B cell (primary cell): ENCODE measurements around the gene SLC30A3. TPM values are rescaled to one million over a fixed set of nuclear protein-coding genes. Genes with fewer than 3 reads are reported as not detected.
"Not testable (repeated sequence)": the region's sequence is repeated elsewhere in the genome, so short reads cannot be mapped to it uniquely, and the experiment has no call there.

Experiments
- ATAC-seq: fragments of 200-7000 bp; cut with Tn5 transposase; one replicate; pipeline ENCODE4 v1.10.0; 2021; ENCODE audit warnings: low read depth, mild to moderate bottlenecking, moderate number of reproducible peaks, moderate library complexity
- CTCF ChIA-PET: fragments of 350-600 bp; sonication (Branson Sonifier 250); formaldehyde crosslinking; loops from one replicate; lab custom pipeline; 2021; ENCODE audit warnings: antibody characterized with exemption, inconsistent platforms; lab: Charles Lee
- POLR2A ChIA-PET: fragments of 350-600 bp; sonication (Branson Sonifier 250); formaldehyde crosslinking; loops from one replicate; lab custom pipeline; 2021; ENCODE audit warnings: antibody characterized with exemption; lab: Charles Lee
- DNase-seq: peaks from one replicate; pipeline ENCODE4 v3.0.0; 2013
- H2AFZ ChIP-seq: 2 replicates; pipeline ENCODE4 v1.6.1; 2012; ENCODE audit warnings: mild to moderate bottlenecking, low read depth, low read length; ENCODE audit not compliant: insufficient read depth, poor library complexity, severe bottlenecking
- H3K27ac ChIP-seq, 2 donors: 1 replicate in 1 of 2; 2 replicates in 1 of 2; pipeline ENCODE4 v1.5.1; 2012 to 2013; ENCODE audit warnings: low read length in 2 of 2, mild to moderate bottlenecking in 2 of 2, moderate library complexity in 1 of 2
- H3K27me3 ChIP-seq, 4 experiments: fragments of 200-600 bp in 1 of 4; sonication (generic) in 1 of 4; replicated peaks in 1 of 4; 1 replicate in 2 of 4; 2 replicates in 2 of 4; pipeline versions ENCODE4 v1.6.1 to v1.7.0; 2013 to 2016; ENCODE audit warnings: low read length in 3 of 4, mild to moderate bottlenecking in 2 of 4, mixed read lengths in 1 of 4, moderate library complexity in 1 of 4; ENCODE audit not compliant: insufficient read depth in 4 of 4, control insufficient read depth in 3 of 4; ENCODE audit errors: control extremely low read depth in 1 of 4
- H3K36me3 ChIP-seq, 2 experiments: replicated peaks in 1 of 2; 1 replicate in 1 of 2; 2 replicates in 1 of 2; pipeline versions ENCODE4 v1.6.1 to v1.7.1; 2013; ENCODE audit warnings: low read length in 1 of 2; ENCODE audit not compliant: insufficient read depth in 2 of 2, control insufficient read depth in 1 of 2; ENCODE audit errors: control extremely low read depth in 1 of 2, extremely low read depth in 1 of 2
- H3K4me1 ChIP-seq, 2 donors: fragments of 200-600 bp in 1 of 2; sonication (generic) in 1 of 2; 1 replicate in 1 of 2; 2 replicates in 1 of 2; pipeline versions ENCODE4 v1.5.1 to v1.6.1; 2013 to 2017; ENCODE audit warnings: low read length in 2 of 2; ENCODE audit not compliant: control insufficient read depth in 2 of 2, insufficient read depth in 2 of 2
- H3K4me2 ChIP-seq: replicated peaks from 2 replicates; pipeline ENCODE3; 2012; ENCODE audit warnings: mild to moderate bottlenecking, low read depth, low read length; ENCODE audit not compliant: poor library complexity, severe bottlenecking
- H3K4me3 ChIP-seq, 5 experiments: fragments of 200-600 bp in 1 of 5; sonication (generic) in 1 of 5; 1 replicate in 3 of 5; 2 replicates in 2 of 5; pipeline versions ENCODE4 v1.5.1 to v1.7.0; 2011 to 2016; ENCODE audit warnings: low read length in 4 of 5, mild to moderate bottlenecking in 4 of 5, low read depth in 2 of 5, control low read depth in 1 of 5, moderate library complexity in 1 of 5; ENCODE audit not compliant: insufficient read depth in 1 of 5; ENCODE audit errors: control extremely low read depth in 1 of 5, extremely low read depth in 1 of 5
- H3K79me2 ChIP-seq: fragments of 200-600 bp; sonication (generic); one replicate; pipeline ENCODE4 v1.6.0; 2016; ENCODE audit warnings: low read length; ENCODE audit not compliant: control insufficient read depth, insufficient read depth
- H3K9ac ChIP-seq: fragments of 200-600 bp; sonication (generic); 2 replicates; pipeline ENCODE4 v1.6.1; 2017; ENCODE audit warnings: mild to moderate bottlenecking, low read length, moderate library complexity
- H3K9me3 ChIP-seq, 3 donors: one replicate each; pipeline versions ENCODE4 v1.6.1 to v1.7.1; 2013; ENCODE audit warnings: low read length in 2 of 3; ENCODE audit not compliant: control insufficient read depth in 2 of 3, insufficient read depth in 1 of 3; ENCODE audit errors: control extremely low read depth in 1 of 3
- H4K20me1 ChIP-seq: 2 replicates; pipeline ENCODE4 v1.6.0; 2012; ENCODE audit warnings: mild to moderate bottlenecking, low read length; ENCODE audit not compliant: insufficient read depth, control insufficient read depth, poor library complexity, severe bottlenecking
- H3K27ac Mint-ChIP-seq: one replicate; pipeline ENCODE4 v1.8.0; 2021; ENCODE audit warnings: mixed read lengths
- H3K27me3 Mint-ChIP-seq: one replicate; pipeline ENCODE4 v1.8.0; 2021; ENCODE audit warnings: mixed read lengths
- H3K4me1 Mint-ChIP-seq: one replicate; pipeline ENCODE4 v1.8.0; 2021; ENCODE audit warnings: mixed read lengths
- H3K4me3 Mint-ChIP-seq: one replicate; pipeline ENCODE4 v1.8.0; 2021; ENCODE audit warnings: mixed read lengths
- H3K9me3 Mint-ChIP-seq: one replicate; pipeline ENCODE4 v1.8.0; 2022; ENCODE audit warnings: mixed read lengths; ENCODE audit not compliant: insufficient read depth
- EZH2 ChIP-seq: IDR thresholded peaks from 2 replicates; pipeline ENCODE4 v1.6.1; 2012; ENCODE audit warnings: borderline replicate concordance, low read depth, mild to moderate bottlenecking, moderate library complexity, low read length; ENCODE audit not compliant: insufficient read depth, poor library complexity, severe bottlenecking
- WGBS: methylation state at CpG from one replicate; pipeline ENCODE4 v1.1.5; 2013; ENCODE audit warnings: missing lambda C conversion rate; ENCODE audit not compliant: insufficient coverage; 5-methylcytosine and 5-hydroxymethylcytosine counted together
- intact Hi-C: fragments of 100-400 bp; cut with micrococcal nuclease; formaldehyde crosslinking; loops from one replicate; pipeline ENCODE4 v1.10.0; 2022
- polyA plus RNA-seq: library from polyadenylated mRNA; depleted of rRNA; stranded (reverse); fragments of >200 nt; gene quantifications from 2 replicates; pipeline ENCODE4 v1.2.3, GENCODE V29; 2012
- total RNA-seq, 2 donors: library from RNA; stranded (reverse); fragments of 120-200 nt in 1 of 2; gene quantifications; 1 replicate in 1 of 2; 2 replicates in 1 of 2; pipeline versions ENCODE4 v1.2.3 to v1.2.4, GENCODE V29; 2013 to 2022
- TF ChIP-seq, protein P1 (sequence below): fragments of 200-600 bp; IDR thresholded peaks from one replicate; pipeline ENCODE4 v1.8.0; 2022; ENCODE audit warnings: antibody characterized with exemption, mild to moderate bottlenecking

SLC30A3 gene
- total and polyA plus RNA-seq, 2 donors (not counting 1 experiment from before 2014, with no cell fraction given), result 0.09 TPM; not detected in 1

GRCh38 chr2:27275211-27276150 lies 12.6 kb upstream of the SLC30A3 start, which contains the start of gene DNAJC5G:
Gene DNAJC5G, plus strand, starts transcription at chr2:27275433. Its CDS starts 1,296 bp downstream, at chr2:27276729.
- Mint-ChIP-seq H3K27me3 (peaks cover 32% of the 10 kb centered on the region), H3K27ac (no peak within 1 kb of the TSS), H3K4me1 (peaks cover 5% of the 10 kb centered on the region), H3K9me3 (no peaks in the 10 kb centered on the region), H3K4me3 (no peak within 1 kb of the TSS)
- ChIA-PET POLR2A (interaction anchor here (0.6 to 0.7 kb wide), 2 partner anchors 152 to 195 kb away, joined by 4 to 5 read pairs; no protein-coding TSS in a partner anchor), CTCF (interaction anchor here (0.6 to 1.1 kb wide), 4 partner anchors 8 to 314 kb away, joined by 3 to 5 read pairs (median 4); no protein-coding TSS in a partner anchor)
- H3K9ac ChIP-seq, result no peak within 1 kb of the TSS
- no peaks in the 10 kb centered on the region for H3K36me3 ChIP-seq
- H3K4me1 ChIP-seq, result no peaks in the 10 kb centered on the region
- H3K27ac ChIP-seq, result no peak within 1 kb of the TSS
- no peaks in the 10 kb centered on the region for H4K20me1 ChIP-seq
- 94% methylated on average over 33 of the region's 39 CpGs for WGBS
- ATAC-seq (no peak), DNase-seq (no peak)
- no peak for TF ChIP-seq EZH2
- TF ChIP-seq, protein P1, sequence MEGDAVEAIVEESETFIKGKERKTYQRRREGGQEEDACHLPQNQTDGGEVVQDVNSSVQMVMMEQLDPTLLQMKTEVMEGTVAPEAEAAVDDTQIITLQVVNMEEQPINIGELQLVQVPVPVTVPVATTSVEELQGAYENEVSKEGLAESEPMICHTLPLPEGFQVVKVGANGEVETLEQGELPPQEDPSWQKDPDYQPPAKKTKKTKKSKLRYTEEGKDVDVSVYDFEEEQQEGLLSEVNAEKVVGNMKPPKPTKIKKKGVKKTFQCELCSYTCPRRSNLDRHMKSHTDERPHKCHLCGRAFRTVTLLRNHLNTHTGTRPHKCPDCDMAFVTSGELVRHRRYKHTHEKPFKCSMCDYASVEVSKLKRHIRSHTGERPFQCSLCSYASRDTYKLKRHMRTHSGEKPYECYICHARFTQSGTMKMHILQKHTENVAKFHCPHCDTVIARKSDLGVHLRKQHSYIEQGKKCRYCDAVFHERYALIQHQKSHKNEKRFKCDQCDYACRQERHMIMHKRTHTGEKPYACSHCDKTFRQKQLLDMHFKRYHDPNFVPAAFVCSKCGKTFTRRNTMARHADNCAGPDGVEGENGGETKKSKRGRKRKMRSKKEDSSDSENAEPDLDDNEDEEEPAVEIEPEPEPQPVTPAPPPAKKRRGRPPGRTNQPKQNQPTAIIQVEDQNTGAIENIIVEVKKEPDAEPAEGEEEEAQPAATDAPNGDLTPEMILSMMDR, result no peak
- H2AFZ ChIP-seq, result no peak within 1 kb of the TSS
- no peaks in the 10 kb centered on the region for H3K9me3 ChIP-seq
- intact Hi-C loops, result no loop called here
- no peak within 1 kb of the TSS for H3K4me2 ChIP-seq
- no peaks in the 10 kb centered on the region for H3K79me2 ChIP-seq
- peaks cover 0 to 13% (median 0%) of the 10 kb centered on the region in 4 experiments for H3K27me3 ChIP-seq
- no peak within 1 kb of the TSS for H3K4me3 ChIP-seq

DNA sequence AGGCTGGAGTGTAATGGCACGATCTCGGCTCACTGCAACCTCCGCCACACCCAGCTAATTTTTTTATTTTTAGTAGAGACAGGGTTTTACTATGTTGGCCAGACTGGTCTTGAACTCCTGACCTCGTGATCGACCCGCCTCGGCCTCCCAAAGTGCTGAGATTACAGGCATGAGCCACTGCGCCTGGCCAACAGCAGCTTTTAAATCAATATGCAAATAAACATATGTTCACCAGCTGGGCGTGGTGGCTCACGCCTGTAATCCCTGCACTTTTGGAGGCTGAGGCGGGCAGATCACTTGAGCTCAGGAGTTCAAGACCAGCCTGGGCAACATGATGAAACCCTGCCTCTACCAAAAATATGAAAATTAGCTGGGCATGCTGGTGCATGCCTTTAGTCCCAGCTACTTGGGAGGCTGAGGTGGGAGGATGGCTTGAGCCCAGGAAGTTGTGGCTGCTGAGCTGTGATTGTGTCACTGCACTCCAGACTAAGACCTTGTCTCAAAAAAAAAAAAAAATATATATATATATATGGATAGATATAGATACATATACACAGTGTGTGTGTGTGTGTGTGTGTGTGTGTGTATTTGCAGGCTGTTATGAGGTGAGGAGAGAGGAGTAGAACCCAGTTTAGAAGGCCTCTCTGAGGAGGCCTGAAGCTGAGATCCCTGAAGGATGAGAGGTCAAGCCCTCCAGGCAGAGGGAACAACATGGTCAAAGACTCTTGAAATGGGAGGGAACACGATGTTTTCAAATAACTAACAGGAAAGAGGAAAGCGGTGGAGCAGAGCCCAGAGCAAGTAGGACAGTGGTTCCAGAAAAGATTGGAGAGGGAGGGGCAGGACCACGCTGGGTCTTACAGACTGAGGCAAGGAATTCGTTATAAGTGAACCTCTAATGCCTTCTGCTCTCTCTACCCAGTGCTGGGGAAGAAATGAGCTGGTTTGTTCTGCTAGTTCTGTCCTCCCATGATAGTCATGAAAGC lies 10.0 kb upstream of the SLC30A3 start:
- H3K9me3 ChIP-seq, H4K20me1 ChIP-seq, ATAC-seq, H3K9me3 Mint-ChIP-seq, H3K27ac Mint-ChIP-seq, H3K4me3 ChIP-seq, H3K27ac ChIP-seq, H3K4me1 Mint-ChIP-seq, H3K9ac ChIP-seq, H3K36me3 ChIP-seq, H3K4me1 ChIP-seq, H2AFZ ChIP-seq, H3K79me2 ChIP-seq, intact Hi-C loops, DNase-seq, H3K4me2 ChIP-seq, H3K4me3 Mint-ChIP-seq: not testable (repeated sequence)
- WGBS, result 78% methylated on average over 12 of the region's 15 CpGs
- ChIA-PET POLR2A (interaction anchor here (0.7 kb wide), 1 partner anchor 41 kb away, joined by 4 read pairs; no protein-coding TSS in a partner anchor), CTCF (interaction anchor here (0.7 to 2.4 kb wide), 5 partner anchors 8 to 311 kb away, joined by 3 to 7 read pairs (median 4); no protein-coding TSS in a partner anchor)
- H3K27me3 ChIP-seq, result peaks cover 0 to 11% (median 4%) of the 10 kb centered on the region in 4 experiments
- H3K27me3 Mint-ChIP-seq, result peaks cover 36% of the 10 kb centered on the region
